HFFc6 (cell line): ENCODE results near the gene PDRG1. TPM values are rescaled to one million over a fixed set of nuclear protein-coding genes. Genes with fewer than 3 reads are reported as not detected.
"Not testable (repeated sequence)": the region's sequence is repeated elsewhere in the genome, so short reads cannot be mapped to it uniquely, and the experiment has no call there.

Experiments
- DNase-seq: peaks from one replicate; pipeline ENCODE4 v3.0.0-alpha.2; 2018
- H3K27ac Mint-ChIP-seq: 2 replicates; pipeline ENCODE4 v1.8.0; 2020; ENCODE audit warnings: mild to moderate bottlenecking, mixed read lengths
- H3K27me3 Mint-ChIP-seq: 2 replicates; pipeline ENCODE4 v1.8.0; 2021; ENCODE audit warnings: mild to moderate bottlenecking, moderate library complexity, mixed read lengths; ENCODE audit not compliant: insufficient read depth
- H3K36me3 Mint-ChIP-seq: 2 replicates; pipeline ENCODE4 v1.8.0; 2021; ENCODE audit warnings: low read depth, mixed read lengths
- H3K4me1 Mint-ChIP-seq: 2 replicates; pipeline ENCODE4 v1.8.0; 2020; ENCODE audit warnings: low read depth, mixed read lengths
- H3K4me3 Mint-ChIP-seq: 2 replicates; pipeline ENCODE4 v1.8.0; 2020; ENCODE audit warnings: mild to moderate bottlenecking, moderate library complexity, mixed read lengths
- H3K9me3 Mint-ChIP-seq: 2 replicates; pipeline ENCODE4 v1.8.0; 2020; ENCODE audit warnings: mild to moderate bottlenecking, mixed read lengths
- total RNA-seq, 6 experiments: library from RNA; stranded (reverse); fragmentation: NEBNext Ultra II Directional; extraction: Animal tissue kit (Norgen Biotek cat#: 25700); gene quantifications; 2 replicates in 1 of 6; 3 replicates in 5 of 6; pipeline ENCODE4 v1.2.3, GENCODE V29; 2021
- TF ChIP-seq, protein P1 (sequence below): fragments of 200-600 bp; sonication (generic); IDR thresholded peaks from 2 replicates; pipeline ENCODE4 v1.5.0; 2021; ENCODE audit warnings: antibody characterized with exemption, mild to moderate bottlenecking

The PDRG1 gene
- total RNA-seq, 6 experiments from 2014 or later: 12.2 to 17.1 (median 13.1) TPM

DNA sequence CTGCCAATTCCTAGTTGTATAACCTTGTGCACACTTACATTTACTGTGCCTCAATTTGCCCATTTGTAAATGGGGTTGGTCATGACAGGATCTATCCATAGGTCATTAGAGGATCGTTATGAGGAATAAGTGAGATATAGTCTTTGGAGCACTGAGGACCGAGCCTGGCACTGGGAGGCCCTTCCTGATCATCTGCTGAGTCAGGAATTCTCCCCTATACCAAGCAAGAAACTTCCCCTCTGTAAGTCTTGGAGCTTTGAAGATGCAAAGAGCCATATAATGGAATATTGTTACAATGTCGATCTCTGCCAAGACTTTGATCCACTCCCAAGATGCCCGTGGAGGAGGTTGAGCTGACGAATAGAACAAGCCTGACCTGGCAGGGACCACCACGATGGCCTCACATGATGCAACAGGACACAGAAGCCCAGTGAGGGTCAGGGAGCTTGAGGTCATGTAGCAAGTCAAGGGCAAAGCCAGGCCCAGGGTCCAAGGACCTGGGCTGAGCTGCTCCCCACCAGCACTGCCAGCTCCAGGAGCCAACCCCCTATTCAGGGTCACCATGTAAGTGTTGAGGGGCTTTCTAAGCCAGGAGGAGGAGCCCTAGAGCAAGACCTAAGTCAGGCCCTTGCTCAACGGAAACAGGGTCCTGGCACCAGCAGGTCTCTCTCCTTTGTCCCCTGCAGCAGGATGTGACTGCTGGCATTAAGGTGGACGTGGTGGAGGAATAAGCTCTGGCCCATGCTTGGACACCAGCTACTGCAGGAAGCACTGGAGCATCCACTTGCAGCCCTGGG, 16.7 kb downstream of the PDRG1 start:
- no peaks in the 10 kb centered on the region for H3K36me3 Mint-ChIP-seq
- no peak overlapping the region for H3K27ac Mint-ChIP-seq
- no peak for DNase-seq
- H3K4me1 Mint-ChIP-seq: no peaks in the 10 kb centered on the region
- H3K9me3 Mint-ChIP-seq: no peaks in the 10 kb centered on the region
- H3K27me3 Mint-ChIP-seq: peaks cover 27% of the 10 kb centered on the region
- H3K4me3 Mint-ChIP-seq: no peak overlapping the region
- TF ChIP-seq, protein P1, sequence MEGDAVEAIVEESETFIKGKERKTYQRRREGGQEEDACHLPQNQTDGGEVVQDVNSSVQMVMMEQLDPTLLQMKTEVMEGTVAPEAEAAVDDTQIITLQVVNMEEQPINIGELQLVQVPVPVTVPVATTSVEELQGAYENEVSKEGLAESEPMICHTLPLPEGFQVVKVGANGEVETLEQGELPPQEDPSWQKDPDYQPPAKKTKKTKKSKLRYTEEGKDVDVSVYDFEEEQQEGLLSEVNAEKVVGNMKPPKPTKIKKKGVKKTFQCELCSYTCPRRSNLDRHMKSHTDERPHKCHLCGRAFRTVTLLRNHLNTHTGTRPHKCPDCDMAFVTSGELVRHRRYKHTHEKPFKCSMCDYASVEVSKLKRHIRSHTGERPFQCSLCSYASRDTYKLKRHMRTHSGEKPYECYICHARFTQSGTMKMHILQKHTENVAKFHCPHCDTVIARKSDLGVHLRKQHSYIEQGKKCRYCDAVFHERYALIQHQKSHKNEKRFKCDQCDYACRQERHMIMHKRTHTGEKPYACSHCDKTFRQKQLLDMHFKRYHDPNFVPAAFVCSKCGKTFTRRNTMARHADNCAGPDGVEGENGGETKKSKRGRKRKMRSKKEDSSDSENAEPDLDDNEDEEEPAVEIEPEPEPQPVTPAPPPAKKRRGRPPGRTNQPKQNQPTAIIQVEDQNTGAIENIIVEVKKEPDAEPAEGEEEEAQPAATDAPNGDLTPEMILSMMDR: 0 out of 2 replicates have a peak, but pooled peaks have one; percentile 14

DNA sequence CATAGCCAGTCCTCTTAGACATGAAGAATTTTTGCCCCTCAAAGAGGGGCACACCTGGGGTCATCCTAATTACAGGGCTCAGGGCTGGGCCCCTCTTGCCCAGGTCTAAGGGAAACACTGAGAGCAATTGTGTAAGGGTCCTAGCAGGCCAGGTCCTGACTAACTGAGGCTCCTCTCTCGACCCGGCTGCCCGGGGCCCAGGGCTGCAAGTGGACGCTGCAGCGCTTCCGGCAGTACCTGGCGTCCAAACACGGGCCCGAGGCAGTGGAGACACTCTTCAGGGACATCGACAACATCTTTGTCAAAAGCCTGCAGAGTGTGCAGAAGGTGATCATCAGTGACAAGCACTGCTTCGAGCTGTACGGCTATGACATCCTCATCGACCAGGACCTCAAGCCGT, 17.4 kb downstream of the PDRG1 start:
- no peak for DNase-seq
- no peak overlapping the region for H3K27ac Mint-ChIP-seq
- no peaks in the 10 kb centered on the region for H3K4me1 Mint-ChIP-seq

DNA sequence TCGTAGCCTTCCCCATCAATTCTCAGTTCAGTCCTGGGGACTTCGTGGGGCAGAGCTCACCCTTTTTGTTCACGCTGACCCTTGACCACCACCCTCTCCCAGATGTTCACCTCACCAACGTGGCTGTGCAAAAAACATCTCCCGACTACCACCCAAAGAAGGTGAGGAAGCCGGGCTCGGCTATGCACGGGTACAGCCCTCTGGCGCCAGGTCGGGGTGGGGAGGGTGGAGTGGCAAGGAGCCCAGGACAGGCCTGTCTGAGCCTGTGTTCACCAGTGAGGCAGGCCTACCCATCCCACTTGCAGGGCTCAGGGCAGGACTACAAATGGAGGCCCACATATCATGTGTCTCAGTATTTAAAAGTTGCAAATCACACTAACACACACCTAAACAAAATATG, 18.1 kb downstream of the PDRG1 start:
- Mint-ChIP-seq H3K36me3 (no peaks in the 10 kb centered on the region), H3K4me1 (no peaks in the 10 kb centered on the region), H3K27me3 (peaks cover 34% of the 10 kb centered on the region), H3K9me3 (no peaks in the 10 kb centered on the region), H3K4me3 (no peak overlapping the region), H3K27ac (no peak overlapping the region)
- TF ChIP-seq, protein P1: no peak
- no peak for DNase-seq

More for the DNA sequence above, 17.4 kb downstream of the PDRG1 start:
- TF ChIP-seq, protein P1: no peak
- Mint-ChIP-seq H3K36me3 (no peaks in the 10 kb centered on the region), H3K27me3 (peaks cover 32% of the 10 kb centered on the region), H3K4me3 (no peak overlapping the region), H3K9me3 (no peaks in the 10 kb centered on the region)

DNA sequence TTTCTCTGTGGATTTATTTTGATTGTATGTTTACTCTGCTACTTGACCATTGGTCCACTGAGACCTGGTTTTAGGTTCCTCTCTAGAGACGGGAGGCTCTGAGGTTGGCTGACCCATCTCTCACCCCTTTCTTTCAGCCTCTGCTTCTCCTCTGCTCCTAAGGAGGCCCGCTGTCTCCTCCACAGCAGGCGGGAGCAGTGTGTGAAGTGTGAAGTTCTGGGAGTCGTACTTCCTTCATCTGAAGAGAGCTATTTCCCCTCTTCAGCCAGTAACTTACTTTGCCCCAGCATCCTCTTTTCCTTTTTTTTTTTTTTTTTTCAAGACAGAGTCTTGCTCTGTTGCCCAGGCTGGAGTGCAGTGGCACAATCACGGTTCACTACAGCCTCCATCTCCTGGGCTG, 21.1 kb downstream of the PDRG1 start:
- Mint-ChIP-seq H3K27ac (no peak overlapping the region), H3K36me3 (no peaks in the 10 kb centered on the region), H3K27me3 (peaks cover 42% of the 10 kb centered on the region), H3K9me3 (no peaks in the 10 kb centered on the region), H3K4me3 (no peak overlapping the region), H3K4me1 (no peaks in the 10 kb centered on the region)
- TF ChIP-seq, protein P1: no peak
- no peak for DNase-seq

DNA sequence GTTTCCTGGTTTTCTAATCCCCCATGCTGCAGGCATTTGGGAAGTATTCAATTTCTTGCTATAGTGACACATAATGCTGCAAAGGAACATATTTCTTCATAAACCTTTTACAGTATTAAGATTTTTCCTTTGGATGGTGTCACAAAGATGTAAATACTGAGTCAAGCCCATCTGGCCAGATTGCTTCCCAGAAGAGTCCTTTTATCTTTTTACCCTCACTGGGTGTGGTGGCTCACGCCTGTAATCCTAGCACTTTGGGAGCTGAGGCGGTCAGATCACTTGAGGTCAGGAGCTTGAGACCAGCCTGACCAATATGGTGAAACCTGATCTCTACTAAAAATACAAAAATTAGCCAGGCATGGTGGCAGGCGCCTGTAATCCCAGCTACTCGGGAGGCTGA, 22.2 kb downstream of the PDRG1 start:
- not testable (repeated sequence) for DNase-seq, H3K4me1 Mint-ChIP-seq, H3K27ac Mint-ChIP-seq, H3K36me3 Mint-ChIP-seq, H3K4me3 Mint-ChIP-seq, H3K9me3 Mint-ChIP-seq
- H3K27me3 Mint-ChIP-seq: peaks cover 45% of the 10 kb centered on the region

DNA sequence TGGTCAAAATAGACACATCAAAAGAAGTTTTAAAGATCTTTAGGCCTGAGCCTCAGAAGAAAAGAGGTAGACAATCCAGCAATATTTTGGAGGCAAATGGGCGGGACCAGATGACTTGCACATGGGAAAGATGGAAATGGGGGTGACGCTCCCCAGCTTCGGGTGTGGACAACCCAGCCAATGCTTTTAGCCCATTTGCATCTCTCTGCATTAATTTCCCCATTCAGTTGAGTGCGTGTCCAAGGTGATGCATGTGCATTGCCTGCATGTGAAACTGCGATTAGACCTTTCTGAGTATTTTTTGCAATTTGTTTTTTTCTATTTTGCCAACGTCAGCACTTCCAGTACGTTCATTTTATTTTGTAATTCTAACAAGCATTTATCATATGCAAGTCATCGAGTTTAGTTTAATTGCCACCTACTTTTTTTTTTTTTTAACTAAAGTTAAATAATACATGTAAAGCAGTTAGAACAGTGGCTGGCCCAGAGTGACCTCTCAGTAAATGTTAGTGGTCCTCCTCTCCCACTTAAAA, 24.2 kb downstream of the PDRG1 start:
- no peaks in the 10 kb centered on the region for H3K36me3 Mint-ChIP-seq
- H3K27me3 Mint-ChIP-seq: peaks cover 54% of the 10 kb centered on the region
- TF ChIP-seq, protein P1: no peak
- no peak overlapping the region for H3K4me3 Mint-ChIP-seq
- H3K27ac Mint-ChIP-seq: no peak overlapping the region
- no peak for DNase-seq
- H3K4me1 Mint-ChIP-seq: no peaks in the 10 kb centered on the region
- no peaks in the 10 kb centered on the region for H3K9me3 Mint-ChIP-seq
